Esophagus muscularis mucosa (tissue), 4 donors: ENCODE data around the gene RASSF3.

ENCODE experiments used
- CTCF ChIP-seq, 3 experiments: fragments of 200-600 bp in 2 of 3; fragments of 450-650 bp in 1 of 3; sonication (generic) in 2 of 3; IDR thresholded peaks; one replicate each; pipeline ENCODE4 v1.5.1; 2017 to 2019; ENCODE audit warnings: antibody characterized with exemption in 3 of 3, mild to moderate bottlenecking in 2 of 3, moderate library complexity in 1 of 3
- EP300 ChIP-seq: sonication (generic); formaldehyde crosslinking; IDR thresholded peaks from one replicate; pipeline ENCODE4 v1.6.1; 2017; ENCODE audit warnings: antibody characterized with exemption
- POLR2A ChIP-seq: fragments of 450-650 bp; IDR thresholded peaks from one replicate; pipeline ENCODE4 v1.6.1; 2017; ENCODE audit warnings: antibody characterized with exemption, moderate library complexity, mild to moderate bottlenecking, low read depth
- POLR2AphosphoS5 ChIP-seq, 2 donors: sonication (generic); formaldehyde crosslinking; IDR thresholded peaks; one replicate each; pipeline ENCODE4 v1.6.1; 2017; ENCODE audit warnings: antibody characterized with exemption in 2 of 2

- no peak for TF ChIP-seq CTCF (IDR thresholded peaks at IDR 0.05)
- peak; percentile 61 to 63 for TF ChIP-seq POLR2AphosphoS5 (IDR thresholded peaks at IDR 0.05)
- TF ChIP-seq EP300 = no peak
- TF ChIP-seq POLR2A = no peak
Measured at GRCh38 chr12:64679487-64680001, 69.2 kb downstream of the RASSF3 start.
